Upper lobe of left lung (tissue), 4 donors: ENCODE data around the gene INSM1.

Experiments
- POLR2A ChIP-seq, 4 donors: fragments of 450-650 bp; IDR thresholded peaks; one replicate each; pipeline ENCODE4 v1.5.1; 2016 to 2017; ENCODE audit warnings: antibody characterized with exemption in 4 of 4, mild to moderate bottlenecking in 2 of 4
- TF ChIP-seq, protein P1 (sequence below), 6 experiments: fragments of 450-650 bp in 4 of 6; fragments of 200-600 bp in 2 of 6; sonication (generic) in 2 of 6; IDR thresholded peaks; one replicate each; pipeline ENCODE4 v1.5.1; 2016 to 2019; ENCODE audit warnings: antibody characterized with exemption in 6 of 6

DNA sequence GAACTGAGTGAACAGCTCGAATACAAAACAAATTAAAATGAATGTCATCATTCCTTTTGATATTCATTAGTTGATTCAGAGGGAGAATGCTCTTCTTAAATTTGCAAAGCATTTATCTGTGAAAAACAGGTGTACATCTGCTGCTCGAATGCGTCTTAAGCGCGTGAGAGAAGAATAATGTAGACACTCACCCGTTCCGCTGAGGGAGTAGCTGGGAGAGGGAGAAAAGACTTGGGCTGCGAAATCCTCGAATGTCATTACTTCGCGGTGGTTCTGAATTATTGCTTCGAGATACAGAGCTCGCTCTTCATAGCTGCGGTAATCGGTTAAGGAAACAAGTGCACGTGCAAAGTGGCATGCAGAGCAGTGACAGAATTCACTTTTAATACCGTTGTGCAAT is 43.9 kb downstream of the INSM1 start:
- TF ChIP-seq POLR2A (IDR thresholded peaks at IDR 0.05): no peak
- TF ChIP-seq, protein P1, sequence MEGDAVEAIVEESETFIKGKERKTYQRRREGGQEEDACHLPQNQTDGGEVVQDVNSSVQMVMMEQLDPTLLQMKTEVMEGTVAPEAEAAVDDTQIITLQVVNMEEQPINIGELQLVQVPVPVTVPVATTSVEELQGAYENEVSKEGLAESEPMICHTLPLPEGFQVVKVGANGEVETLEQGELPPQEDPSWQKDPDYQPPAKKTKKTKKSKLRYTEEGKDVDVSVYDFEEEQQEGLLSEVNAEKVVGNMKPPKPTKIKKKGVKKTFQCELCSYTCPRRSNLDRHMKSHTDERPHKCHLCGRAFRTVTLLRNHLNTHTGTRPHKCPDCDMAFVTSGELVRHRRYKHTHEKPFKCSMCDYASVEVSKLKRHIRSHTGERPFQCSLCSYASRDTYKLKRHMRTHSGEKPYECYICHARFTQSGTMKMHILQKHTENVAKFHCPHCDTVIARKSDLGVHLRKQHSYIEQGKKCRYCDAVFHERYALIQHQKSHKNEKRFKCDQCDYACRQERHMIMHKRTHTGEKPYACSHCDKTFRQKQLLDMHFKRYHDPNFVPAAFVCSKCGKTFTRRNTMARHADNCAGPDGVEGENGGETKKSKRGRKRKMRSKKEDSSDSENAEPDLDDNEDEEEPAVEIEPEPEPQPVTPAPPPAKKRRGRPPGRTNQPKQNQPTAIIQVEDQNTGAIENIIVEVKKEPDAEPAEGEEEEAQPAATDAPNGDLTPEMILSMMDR (IDR thresholded peaks at IDR 0.05): no peak
